Measurements from ENCODE around the gene ATOSB. TPM values are rescaled to one million over a fixed set of nuclear protein-coding genes. Genes with fewer than 3 reads are reported as not detected.

ATOSB gene
- total RNA-seq, 1 donor from 2014 or later: 30.3 TPM

GRCh38 chr9:35074791-35075190 lies 40.9 kb downstream of the ATOSB start:
- no peak for TF ChIP-seq CTCF (IDR thresholded peaks at IDR 0.05)
- H3K4me1 Mint-ChIP-seq (ENCODE audit: unreplicated experiment): peaks cover 39% of the 10 kb centered on the region
- no peak overlapping the region for H3K4me3 Mint-ChIP-seq (ENCODE audit: unreplicated experiment)
- H3K27ac Mint-ChIP-seq (ENCODE audit: unreplicated experiment): no peak overlapping the region
- no peaks in the 10 kb centered on the region for H3K9me3 Mint-ChIP-seq (ENCODE audit: unreplicated experiment)
- DNase-seq (ENCODE audit: extremely low spot score, unreplicated experiment): no peak
- no peaks in the 10 kb centered on the region for H3K27me3 Mint-ChIP-seq (ENCODE audit: unreplicated experiment)
- H3K36me3 Mint-ChIP-seq (ENCODE audit: unreplicated experiment): peaks cover 4% of the 10 kb centered on the region

GRCh38 chr9:35074141-35074540 lies 41.5 kb downstream of the ATOSB start:
- DNase-seq (ENCODE audit: extremely low spot score, unreplicated experiment): no peak
- Mint-ChIP-seq H3K4me1 (ENCODE audit: unreplicated experiment) (peaks cover 43% of the 10 kb centered on the region), H3K36me3 (ENCODE audit: unreplicated experiment) (peaks cover 4% of the 10 kb centered on the region), H3K4me3 (ENCODE audit: unreplicated experiment) (no peak overlapping the region), H3K27me3 (ENCODE audit: unreplicated experiment) (no peaks in the 10 kb centered on the region), H3K27ac (ENCODE audit: unreplicated experiment) (no peak overlapping the region), H3K9me3 (ENCODE audit: unreplicated experiment) (no peaks in the 10 kb centered on the region)
- TF ChIP-seq CTCF (IDR thresholded peaks at IDR 0.05): no peak

- TF ChIP-seq CTCF (IDR thresholded peaks at IDR 0.05): no peak
- H3K27me3 Mint-ChIP-seq (ENCODE audit: unreplicated experiment): no peaks in the 10 kb centered on the region
- H3K4me3 Mint-ChIP-seq (ENCODE audit: unreplicated experiment): peak overlapping the region; percentile 91
- H3K9me3 Mint-ChIP-seq (ENCODE audit: unreplicated experiment): no peaks in the 10 kb centered on the region
- DNase-seq (ENCODE audit: extremely low spot score, unreplicated experiment): no peak
- peaks cover 8% of the 10 kb centered on the region for H3K36me3 Mint-ChIP-seq (ENCODE audit: unreplicated experiment)
- H3K4me1 Mint-ChIP-seq (ENCODE audit: unreplicated experiment): peaks cover 43% of the 10 kb centered on the region
- H3K27ac Mint-ChIP-seq (ENCODE audit: unreplicated experiment): peak overlapping the region; percentile 97
Observed at GRCh38 chr9:35073279-35073612, 42.4 kb downstream of the ATOSB start.

- no peak for TF ChIP-seq CTCF (IDR thresholded peaks at IDR 0.05)
- Mint-ChIP-seq H3K27ac (ENCODE audit: unreplicated experiment) (peak within 1 kb of the TSS; percentile 97), H3K36me3 (ENCODE audit: unreplicated experiment) (peaks cover 12% of the 10 kb centered on the region), H3K27me3 (ENCODE audit: unreplicated experiment) (no peaks in the 10 kb centered on the region), H3K9me3 (ENCODE audit: unreplicated experiment) (no peaks in the 10 kb centered on the region), H3K4me1 (ENCODE audit: unreplicated experiment) (peaks cover 39% of the 10 kb centered on the region), H3K4me3 (ENCODE audit: unreplicated experiment) (peak within 1 kb of the TSS; percentile 91)
- DNase-seq (ENCODE audit: extremely low spot score, unreplicated experiment): peak; percentile 99
Observed at GRCh38 chr9:35072461-35073278, 43.0 kb downstream of the ATOSB start, which contains the start of gene VCP. TSS of gene VCP (minus strand) at chr9:35072625. CDS start at chr9:35072353, 272 bp downstream.

GRCh38 chr9:35071814-35072460 lies 43.7 kb downstream of the ATOSB start:
- H3K27me3 Mint-ChIP-seq (ENCODE audit: unreplicated experiment): no peaks in the 10 kb centered on the region
- peak; percentile 93 for DNase-seq (ENCODE audit: extremely low spot score, unreplicated experiment)
- peak overlapping the region; percentile 91 for H3K4me3 Mint-ChIP-seq (ENCODE audit: unreplicated experiment)
- H3K27ac Mint-ChIP-seq (ENCODE audit: unreplicated experiment): peak overlapping the region; percentile 97
- H3K36me3 Mint-ChIP-seq (ENCODE audit: unreplicated experiment): peaks cover 18% of the 10 kb centered on the region
- no peaks in the 10 kb centered on the region for H3K9me3 Mint-ChIP-seq (ENCODE audit: unreplicated experiment)
- H3K4me1 Mint-ChIP-seq (ENCODE audit: unreplicated experiment): peaks cover 37% of the 10 kb centered on the region
- peak; percentile 46 for TF ChIP-seq CTCF (IDR thresholded peaks at IDR 0.05)

All from osteocyte (in vitro differentiated cells).